Activated gamma-delta T cell treated with anti-CD3 and anti-CD28 coated beads, Interleukin-2, amount 50 U/mL, for 16 hours (primary cell): ENCODE results near the gene GSDME.
A peak's percentile ranks its signal among the peaks of the same experiment; 100 is the strongest.

Experiments used
- DNase-seq: peaks from one replicate; pipeline ENCODE4 v3.0.0-alpha.2; 2020; ENCODE audit warnings: low read depth

Gene GSDME

DNA sequence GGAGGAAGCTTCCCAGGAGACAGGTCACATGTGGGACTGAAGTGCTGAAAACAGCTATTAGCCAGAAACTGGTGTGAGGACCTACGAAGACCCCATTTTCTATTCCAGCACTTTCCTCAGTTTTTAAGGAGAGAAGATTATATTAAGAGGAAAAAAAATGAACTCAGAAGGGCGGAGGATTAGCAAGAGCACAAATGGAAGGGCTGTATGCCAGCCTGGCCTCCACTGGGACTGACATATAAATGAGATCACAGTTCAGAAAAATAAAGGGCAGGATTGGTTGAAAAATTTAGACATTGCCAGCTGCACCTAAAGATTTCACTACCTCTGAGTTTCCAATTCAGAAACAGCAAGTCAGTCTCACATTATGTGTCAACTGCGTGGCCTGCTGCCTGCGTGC is 53.0 kb downstream of the GSDME start:
- no peak for DNase-seq

DNA sequence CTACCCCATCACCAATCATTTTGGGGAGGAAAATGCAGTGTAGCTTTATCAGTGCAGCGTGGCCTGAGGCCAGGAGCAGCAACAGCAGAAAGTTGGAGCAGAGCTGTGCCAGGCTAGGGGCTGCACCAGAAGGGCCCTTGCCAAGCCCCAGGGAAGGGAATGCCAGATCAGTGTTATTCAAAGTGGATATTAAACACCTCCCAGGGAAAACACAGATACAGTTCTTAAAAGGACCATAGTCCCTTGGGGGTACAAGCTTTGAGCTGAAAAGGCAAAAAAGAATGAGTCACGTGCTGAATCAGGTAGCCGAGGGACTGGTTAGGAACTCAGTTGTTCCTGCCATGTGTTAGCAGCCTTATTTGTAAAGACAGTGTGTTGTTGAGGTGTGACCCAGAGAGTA is 54.0 kb downstream of the GSDME start:
- DNase-seq: no peak

DNA sequence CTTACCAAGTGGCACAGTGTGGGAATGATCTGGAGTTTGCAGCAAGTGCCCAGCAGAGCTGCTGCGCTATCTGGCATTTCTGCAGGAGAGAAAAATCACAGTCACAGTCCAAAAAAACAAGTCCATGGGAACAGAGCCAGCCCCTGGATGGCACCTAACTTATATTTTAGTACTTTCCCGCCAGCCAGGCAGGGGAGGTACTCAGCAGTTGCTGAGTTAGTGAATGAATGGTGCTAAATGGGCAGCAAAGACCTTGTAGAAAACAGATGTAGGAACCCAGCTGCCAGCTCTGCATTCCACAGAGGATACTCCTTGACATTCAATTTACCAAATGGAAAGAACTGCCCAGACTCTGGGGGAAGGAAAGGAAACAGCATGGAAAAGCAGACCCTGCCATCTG is 54.5 kb downstream of the GSDME start:
- no peak for DNase-seq

DNA sequence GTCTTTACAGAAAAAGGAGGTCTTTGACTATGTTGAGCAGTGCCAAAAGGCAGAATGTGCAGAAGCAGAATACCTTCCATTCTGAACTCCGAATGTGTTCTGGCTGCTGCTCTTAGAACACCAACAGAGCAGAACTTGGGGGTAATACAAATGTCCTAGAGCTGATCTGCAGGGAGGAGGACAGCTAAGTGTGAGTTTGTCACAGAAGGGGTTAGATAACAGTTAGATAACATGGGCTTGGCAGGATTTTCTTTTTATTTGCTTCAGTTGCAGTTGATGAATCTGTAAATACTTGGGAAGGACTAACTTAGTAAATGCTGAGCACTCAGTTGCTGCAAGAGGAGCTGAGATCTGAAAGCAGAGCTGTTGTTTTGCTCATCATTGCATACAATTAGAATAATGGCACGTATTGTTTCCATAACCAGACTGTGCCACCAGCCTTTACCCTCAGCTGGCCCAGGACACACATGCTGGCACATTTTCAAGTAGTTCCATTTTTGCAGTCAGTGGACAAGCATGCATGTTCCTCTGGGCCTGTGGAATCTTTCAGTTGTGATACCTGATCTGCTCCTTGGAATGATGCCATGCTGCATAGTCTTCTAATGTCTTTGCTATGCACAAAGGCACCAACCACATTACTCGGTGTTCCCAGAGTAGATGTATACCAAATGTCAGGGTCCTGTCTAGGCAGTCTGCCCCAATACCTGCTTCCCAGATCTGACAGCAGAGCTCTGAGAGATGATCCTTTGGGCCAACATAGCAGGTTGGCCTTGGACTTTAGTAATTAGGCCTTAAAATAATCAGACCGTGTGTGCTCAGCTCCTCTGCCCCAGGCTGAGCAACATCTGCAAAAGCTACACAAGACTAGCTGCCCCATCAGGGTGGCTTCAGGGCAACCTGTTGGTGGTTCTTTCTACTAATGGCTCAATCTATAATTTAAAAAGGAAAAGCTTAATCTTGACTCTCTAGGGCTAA is 55.7 kb downstream of the GSDME start:
- DNase-seq: no peak

DNA sequence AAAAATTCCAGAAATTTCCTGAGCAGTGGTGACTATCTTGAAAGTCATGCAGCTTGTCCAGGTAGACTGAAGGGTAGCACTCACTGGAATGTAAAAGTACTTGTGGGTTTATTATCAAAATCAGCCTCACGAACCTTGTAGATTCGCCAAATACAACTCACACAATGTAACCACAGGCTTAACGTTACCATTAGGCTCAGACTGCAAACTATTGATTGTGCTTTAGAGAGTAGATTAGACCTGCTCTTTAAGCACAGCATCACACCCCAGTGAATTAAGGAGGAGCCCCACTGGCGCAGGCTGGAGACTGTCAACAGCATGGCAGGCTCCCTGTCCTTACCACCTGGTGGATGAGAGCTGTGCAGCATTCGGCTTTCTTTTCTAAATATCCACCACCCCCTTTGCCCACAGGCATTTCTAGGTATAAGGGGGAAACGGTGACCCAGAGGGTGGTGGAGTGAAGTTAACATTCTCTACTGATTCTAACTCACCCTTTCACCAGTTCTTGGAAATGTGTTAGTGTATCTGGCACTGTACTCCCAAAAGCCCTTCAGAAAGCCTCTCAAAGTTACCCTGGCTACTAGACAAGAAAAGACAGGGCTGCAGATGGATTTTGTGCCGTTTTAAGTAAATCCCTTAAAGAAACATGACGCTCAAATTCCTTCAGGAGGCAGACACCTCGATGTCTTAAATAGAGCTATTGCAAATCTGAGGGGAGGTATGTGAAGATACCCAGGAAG is 56.6 kb downstream of the GSDME start:
- no peak for DNase-seq

DNA sequence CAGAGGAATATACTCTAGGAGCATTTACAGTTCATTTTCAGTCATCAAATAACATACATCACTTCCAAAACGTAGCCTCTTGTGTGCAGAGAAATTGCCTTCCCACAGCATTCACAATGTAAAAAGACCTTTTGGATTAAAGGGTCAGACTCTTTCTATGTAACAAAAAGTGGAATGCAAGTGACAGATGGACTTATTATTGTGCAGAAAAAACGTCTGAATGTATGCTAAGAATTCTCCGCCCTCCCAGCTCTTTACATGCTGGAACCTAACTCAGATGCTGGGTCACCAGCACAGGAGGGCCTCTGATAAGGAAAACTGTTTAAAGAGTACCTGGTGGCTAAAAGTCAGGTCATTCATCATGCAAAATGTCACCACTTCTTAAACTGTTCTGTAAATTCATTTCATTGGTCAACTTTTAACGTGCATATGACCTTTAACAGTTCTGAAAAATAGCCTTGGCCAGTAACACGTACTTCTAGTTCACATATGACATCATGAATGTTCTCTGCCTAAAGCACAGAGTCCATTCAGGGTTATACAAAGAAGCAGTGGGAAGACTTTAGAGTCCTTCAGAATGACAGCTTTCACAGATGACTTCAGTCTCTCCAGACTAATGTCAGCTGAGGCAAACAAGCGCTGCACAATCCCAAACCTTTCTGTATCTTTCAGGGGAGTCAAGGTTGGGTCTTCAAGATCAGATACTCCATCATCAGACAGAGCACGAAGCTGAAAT is 58.6 kb downstream of the GSDME start:
- DNase-seq: no peak

DNA sequence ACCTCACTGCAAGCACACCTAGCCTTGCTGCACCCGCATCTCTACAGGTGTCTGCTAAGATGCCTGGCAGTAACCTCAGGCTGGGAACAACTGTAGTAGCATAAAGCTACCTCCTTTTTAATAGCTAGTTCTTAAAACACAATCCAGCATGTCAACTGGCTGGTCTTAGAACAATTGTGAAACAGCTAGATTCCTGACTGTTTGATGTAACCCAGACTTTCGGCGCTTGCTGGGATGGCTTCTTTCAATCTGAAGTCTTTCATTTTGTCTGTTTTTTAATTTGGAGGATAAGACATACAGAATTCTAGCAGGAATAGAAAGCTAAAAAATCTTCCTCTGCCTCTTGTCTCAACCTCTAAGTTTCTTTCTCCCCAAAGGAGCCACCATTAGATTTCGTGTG is 59.8 kb downstream of the GSDME start:
- no peak for DNase-seq

DNA sequence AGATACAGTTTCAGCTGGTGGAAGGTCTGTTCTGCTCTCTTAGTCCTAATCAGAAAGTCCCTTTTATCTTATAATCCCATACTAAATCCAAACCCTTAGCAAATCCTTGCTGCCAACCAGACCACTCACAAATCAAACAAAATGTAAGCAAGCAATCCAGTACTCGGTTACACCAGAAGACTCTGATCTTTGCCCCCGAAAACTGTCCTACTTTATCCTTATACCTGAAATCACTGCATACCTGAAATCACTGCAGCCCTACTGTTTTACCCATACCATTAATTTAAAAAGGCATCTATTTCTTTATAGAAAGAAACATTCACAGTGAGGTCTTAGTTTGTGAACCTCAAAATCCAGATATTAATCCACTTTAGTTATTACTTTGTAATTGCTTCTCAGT is 64.7 kb downstream of the GSDME start:
- no peak for DNase-seq

DNA sequence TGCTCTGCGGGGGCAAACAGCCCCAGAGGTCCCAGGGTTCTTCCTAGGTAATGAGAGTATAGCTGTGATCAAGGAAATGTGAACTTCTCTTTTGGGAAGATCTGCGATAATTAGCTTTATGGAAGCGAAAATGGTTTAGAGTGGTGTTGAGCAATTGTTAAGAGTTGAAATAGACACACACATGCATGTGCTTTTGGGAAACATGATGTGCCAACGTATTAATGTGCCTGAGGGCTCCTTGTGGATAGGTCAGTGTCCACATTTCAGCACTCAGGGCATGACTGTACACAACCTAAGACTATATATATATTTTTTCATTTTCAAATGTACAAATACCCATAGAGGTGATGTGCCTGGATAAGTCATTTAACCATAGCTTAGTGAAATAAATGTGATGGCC is 67.0 kb downstream of the GSDME start:
- no peak for DNase-seq

DNA sequence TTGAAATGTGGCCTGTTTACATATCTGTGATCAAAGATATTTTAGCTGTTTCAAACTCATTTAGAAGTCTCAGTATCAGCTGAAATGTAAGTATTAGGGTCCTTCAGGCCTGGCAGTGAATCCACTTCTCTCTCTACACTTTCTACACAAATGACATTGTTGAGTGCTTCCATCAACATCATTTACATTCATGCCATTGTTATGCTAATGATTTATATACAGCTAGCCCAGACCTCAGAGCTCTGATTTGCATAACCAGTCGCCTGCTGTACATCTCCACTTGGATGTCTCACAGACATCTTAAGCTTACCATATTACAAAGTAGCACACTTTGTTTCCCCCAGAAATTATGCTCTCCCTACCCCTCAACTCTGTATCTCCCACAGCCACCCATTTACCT is 71.6 kb downstream of the GSDME start:
- no peak for DNase-seq

DNA sequence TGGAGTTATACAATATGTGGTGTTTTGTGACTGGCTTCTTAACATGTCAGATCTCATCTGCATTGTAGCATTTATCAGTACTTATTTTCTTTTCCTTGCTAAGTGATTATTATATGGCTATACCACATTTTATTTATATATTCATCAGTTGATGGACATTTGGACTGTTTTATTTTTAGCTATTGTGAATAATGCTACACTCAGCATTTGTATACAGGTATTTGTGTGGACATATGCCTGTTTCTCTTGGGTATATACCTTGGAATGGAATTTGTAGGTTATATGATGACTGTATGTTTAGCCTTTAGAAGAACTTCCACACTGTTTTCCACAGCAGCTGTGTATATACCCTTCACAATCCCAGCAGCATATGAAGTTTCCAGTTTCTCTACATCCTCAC is 86.5 kb downstream of the GSDME start:
- no peak for DNase-seq

DNA sequence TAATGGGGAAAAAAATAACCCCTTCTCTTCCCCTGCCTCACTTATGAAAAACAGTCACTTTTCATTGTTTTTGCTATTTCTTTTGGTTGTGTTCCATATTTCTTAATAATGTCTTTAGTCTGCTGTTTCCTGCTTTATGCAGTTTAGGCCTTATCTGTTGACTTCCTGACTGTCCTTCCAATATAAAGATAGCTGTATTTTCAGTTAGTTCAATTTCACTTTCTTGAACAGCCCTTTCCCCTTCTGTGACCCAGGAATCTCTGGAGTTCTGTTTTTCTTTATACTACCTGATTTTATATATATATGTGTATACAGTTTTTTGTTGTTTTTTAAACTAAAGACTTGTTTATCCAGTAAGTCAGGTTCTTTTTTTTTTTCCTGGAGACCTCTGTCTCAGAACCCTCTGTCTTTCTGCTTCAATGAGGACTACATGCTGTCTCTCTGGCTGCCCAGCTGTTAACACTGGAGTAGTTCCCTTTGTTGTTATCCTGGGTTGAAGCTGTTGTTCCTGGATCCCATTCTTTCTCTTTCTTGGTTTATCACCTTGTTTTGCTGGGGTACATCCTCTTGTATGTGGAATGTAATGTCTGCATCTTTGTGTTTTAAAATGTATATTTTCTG is 87.2 kb downstream of the GSDME start:
- DNase-seq: no peak

DNA sequence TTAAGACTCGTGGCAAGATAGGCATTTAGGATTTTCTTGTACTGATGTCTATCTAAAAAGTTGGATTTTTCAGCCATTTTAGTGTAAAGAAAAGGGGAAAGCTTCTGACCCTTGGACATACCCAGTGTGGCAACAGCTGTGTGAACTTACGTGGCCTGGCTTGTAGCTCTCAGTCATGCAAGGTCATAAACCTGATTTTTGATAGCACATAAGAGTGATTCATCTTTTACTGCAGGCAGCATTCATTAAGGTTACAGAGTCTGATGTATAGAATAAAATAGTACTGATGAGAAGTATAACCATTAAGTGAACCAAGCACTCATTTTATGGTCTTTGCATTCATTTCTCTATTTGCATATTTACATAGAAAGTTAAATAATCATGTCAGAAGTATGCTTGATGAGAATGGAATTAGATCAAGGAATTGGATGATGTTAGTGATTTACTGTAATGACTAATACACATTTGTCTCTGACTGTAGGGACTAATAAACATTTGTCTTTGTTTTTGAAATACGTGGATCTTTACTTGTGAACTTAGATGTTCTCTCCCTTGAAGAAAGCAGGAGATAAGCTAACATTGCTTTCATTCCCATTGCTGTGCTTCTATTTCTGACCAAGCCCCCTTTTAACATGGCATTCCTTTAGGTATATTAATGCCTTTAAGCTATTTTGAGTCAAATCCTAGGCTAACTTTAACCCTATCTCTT is 88.2 kb downstream of the GSDME start:
- DNase-seq: no peak

DNA sequence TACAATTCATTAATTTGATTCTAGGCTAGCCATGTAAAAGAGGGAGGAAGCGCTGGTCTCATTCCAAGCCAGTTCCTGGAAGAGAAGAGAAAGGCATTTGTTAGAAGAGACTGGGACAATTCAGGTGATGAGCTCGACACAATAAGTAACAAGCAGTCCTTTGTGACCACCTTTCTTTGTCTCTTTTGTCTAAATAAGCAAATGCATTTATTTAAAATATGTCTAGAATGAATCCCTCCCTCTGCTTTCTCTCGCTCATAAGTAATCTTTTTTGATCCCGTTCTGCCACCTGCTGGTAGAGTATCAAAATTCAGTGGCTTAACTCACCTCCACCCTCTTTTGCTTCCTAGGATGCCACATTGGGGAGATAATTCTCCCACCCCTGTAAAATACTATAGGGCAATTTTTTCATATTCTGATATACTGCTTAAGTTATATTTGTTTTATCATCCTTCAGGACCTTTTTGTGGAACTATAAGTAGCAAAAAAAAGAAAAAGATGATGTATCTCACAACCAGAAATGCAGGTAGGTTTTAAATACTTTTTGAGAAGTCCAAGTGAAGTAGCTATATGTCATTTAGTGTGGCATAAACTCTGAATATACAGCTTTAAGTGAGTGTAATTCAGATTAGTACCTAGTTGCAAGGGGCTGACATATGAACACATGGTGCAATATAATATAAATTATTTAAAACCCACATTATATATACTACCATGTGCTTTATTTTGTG is 91.5 kb downstream of the GSDME start:
- DNase-seq: peak; percentile 19

DNA sequence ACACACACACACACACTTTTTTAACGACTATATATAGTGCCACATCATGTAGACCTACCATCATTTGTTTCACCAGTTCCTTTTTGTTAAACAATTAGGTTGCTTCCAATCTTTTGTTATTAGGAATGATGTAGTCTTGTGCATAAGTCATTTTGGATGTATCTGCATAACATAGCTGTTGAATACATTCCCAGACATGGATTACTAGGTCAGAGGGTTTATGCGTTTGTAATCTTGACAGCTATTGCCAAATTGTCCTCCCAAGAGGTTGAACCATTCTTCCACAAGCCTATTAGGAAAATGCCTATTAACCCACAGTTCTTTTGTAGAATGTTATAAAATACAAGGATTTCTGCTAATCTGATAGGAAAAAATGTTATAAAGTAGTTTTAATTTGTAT is 96.7 kb downstream of the GSDME start:
- DNase-seq: no peak

DNA sequence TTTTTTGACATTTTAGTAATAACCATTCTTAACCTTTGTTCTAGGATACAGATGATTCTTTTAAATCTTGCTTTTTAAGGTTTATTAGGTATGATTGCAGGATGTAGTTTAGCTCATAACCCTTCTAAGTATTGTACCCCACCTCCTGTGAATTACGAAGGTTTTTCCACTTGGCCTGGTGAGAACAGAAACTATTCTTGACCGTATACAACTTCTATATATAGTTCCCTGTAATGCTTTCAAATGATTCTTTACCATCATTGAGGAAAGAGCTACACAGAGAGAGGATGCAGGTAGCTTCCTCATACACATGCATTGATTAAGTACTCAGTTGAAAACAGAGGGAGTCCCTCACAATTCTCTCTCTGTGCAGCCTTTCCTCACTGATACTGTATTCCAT is 97.8 kb downstream of the GSDME start:
- no peak for DNase-seq

DNA sequence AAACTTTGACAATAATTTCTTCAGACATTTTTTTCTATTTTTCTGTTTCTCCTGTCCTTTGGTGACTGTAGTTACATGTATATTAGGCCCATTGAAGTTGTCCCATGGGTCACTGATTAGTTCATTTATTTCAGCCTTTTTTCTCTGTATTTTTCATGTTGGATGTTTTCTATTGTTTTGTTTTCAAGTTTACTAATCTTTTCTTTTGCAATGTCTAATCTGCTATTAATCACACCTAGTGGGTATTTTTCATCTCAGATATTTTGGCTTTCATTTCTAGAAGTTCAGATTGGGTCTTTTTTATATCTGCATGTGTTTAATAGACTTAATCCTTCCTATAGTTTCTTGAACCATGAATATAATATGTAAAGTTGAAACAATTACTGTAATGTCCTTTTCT is 99.3 kb downstream of the GSDME start:
- no peak for DNase-seq

DNA sequence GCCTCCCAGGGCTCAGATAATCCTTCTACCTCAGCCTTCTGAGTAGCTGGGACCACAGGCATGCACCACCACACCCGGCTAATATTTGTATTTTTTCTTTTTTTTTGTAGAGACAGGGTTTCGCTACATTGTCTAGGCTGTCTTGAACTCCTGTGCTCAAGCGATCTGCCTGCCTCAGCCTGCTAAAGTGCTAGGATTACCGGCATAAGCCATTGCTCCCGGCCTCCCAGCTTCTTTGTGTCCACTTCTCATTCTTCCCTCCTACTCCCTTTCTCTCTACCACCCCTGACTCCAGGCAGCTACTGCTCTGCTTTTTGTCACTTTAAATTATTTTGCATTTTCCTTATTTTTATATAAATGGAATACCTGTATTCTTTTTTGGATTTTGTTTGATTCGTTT is 100.7 kb downstream of the GSDME start:
- DNase-seq: no peak

DNA sequence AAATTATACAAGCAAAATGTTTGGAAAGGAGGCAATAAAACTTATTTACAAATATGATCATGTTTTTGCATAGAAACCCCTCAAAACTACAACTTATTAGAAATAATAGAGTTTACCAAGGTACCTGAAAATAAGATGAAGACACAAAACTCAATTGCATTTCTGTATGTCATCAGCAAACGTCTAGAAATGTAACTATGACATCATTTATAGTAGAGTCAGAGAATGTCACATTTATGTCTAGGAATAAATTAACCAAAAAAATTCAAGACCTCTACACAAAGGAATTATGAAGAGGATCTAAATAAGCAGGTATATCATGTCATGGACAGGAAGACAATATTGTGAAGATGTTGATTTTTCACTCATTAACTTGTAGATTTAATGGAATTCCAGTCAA is 103.0 kb downstream of the GSDME start:
- no peak for DNase-seq

DNA sequence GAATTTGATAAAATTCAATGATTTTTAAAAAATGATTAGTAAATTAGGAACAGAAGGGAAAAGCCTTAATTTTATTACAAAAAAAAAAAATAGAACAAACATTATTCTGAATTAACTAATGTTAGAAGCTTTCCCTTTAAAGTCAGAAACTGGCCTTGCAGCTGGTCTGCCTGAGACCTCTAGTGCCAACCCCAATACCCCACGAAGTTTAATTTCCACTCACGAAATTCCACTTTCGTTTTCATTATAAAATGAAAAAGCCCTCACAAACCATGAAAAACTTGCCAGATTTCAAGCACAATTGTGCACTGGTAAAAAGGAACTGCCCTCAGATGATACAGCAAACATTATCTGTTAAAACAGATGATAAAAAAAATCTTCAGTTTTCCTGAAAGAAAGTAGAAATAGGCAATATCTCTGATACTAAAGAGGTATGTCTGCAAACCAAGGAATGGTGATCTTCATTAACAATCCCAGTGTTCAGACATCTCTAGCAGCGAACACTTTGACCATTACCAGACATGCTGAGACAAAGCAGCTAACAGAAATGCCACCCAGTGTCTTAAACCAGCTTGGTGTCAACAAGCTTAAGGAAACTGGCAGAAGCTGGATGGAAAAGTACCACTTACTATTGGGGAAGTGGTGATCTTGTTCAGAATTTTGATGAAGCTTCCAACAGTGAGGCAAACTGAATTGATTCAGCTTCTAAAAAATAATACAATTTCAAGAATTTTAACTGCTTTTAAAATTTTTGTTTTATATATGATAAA is 103.8 kb downstream of the GSDME start:
- DNase-seq: no peak
